ENCODE data around the gene GPR62.
"Not testable (repeated sequence)": the region's sequence is repeated elsewhere in the genome, so short reads cannot be mapped to it uniquely, and the experiment has no call there.

Gene GPR62

DNA sequence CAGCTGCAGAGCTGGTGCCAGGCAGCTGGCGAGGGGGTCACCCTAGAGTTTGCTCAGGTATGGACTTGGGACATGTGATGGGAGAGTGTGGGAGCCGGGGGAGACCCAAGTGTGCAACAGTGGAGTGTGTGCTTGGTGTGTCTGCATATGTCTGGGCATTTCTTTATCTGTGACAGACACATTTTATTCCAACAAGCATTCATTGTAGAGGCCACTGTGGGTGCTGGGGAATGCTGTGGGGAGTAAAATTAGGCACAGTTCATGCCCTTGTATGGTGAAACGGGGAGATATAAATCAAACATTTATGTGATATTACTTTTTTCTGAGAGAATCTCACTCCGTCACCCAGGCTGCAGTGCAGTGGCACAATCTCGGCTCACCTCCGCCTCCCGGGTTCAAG, 32.4 kb downstream of the GPR62 start:
- TF ChIP-seq, protein P1, sequence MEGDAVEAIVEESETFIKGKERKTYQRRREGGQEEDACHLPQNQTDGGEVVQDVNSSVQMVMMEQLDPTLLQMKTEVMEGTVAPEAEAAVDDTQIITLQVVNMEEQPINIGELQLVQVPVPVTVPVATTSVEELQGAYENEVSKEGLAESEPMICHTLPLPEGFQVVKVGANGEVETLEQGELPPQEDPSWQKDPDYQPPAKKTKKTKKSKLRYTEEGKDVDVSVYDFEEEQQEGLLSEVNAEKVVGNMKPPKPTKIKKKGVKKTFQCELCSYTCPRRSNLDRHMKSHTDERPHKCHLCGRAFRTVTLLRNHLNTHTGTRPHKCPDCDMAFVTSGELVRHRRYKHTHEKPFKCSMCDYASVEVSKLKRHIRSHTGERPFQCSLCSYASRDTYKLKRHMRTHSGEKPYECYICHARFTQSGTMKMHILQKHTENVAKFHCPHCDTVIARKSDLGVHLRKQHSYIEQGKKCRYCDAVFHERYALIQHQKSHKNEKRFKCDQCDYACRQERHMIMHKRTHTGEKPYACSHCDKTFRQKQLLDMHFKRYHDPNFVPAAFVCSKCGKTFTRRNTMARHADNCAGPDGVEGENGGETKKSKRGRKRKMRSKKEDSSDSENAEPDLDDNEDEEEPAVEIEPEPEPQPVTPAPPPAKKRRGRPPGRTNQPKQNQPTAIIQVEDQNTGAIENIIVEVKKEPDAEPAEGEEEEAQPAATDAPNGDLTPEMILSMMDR (IDR thresholded peaks at IDR 0.05; ENCODE audit: control insufficient read depth, extremely low read depth, insufficient read depth): no peak
- no peak for DNase-seq (ENCODE audit: low read depth)
- H3K4me3 ChIP-seq (ENCODE audit: low read depth, low read length): no peak overlapping the region

DNA sequence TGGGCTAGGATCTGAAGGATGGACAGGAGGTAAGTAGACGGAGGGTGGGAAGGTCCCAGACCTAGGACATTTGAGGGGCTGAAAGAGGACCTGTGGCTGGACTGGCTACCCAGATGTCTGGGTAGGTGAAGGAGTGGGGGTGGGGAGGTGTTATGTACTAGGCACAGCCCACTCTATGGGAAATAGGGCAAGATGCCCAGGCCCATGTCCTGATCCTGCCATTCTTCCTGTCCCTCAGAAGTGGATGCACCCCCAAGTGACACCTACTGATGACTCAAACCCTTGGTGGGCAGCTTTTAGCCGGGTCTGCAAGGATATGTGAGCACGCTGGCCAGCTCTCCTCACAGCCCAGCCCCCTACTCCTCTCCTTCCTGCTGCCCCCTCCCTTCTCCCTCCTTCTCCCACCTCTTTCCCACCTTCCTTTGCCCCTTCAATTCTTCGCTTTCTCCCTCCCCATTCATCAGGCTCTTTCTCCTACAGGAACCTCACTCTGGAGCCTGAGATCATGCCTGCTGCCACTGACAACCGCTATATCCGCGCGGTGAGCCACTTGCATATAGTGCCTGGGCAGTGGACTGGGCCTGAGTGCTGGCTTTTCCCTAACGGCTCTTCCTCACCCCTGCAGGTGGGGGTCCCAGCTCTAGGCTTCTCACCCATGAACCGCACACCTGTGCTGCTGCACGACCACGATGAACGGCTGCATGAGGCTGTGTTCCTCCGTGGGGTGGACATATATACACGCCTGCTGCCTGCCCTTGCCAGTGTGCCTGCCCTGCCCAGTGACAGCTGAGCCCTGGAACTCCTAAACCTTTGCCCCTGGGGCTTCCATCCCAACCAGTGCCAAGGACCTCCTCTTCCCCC, 33.3 kb downstream of the GPR62 start:
- TF ChIP-seq, protein P1 (IDR thresholded peaks at IDR 0.05; ENCODE audit: control insufficient read depth, extremely low read depth, insufficient read depth): no peak
- DNase-seq (ENCODE audit: low read depth): no peak
- no peak overlapping the region for H3K4me3 ChIP-seq (ENCODE audit: low read depth, low read length)

DNA sequence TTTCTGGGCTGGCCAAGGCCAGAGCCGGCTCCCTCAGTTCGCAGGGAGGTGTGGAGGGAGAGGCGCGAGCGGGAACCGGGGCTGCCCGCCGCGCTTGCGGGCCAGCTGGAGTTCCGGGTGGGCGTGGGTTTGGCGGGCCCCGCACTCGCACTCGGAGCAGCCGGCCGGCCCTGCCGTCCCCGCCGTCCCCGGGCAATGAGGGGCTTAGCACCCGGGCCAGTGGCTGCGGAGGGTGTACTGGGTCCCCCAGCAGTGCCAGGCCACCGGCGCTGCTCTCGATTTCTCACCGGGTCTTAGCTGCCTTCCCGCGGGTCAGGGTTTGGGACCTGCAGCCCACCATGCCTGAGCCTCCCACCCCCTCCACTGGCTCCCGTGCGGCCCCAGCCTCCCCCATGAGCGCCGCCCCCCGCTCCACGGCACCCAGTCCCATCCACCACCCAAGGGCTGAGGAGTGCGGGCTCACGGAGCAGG, 35.4 kb downstream of the GPR62 start:
- H3K4me3 ChIP-seq (ENCODE audit: low read depth, low read length); DNase-seq (ENCODE audit: low read depth): not testable (repeated sequence)

DNA sequence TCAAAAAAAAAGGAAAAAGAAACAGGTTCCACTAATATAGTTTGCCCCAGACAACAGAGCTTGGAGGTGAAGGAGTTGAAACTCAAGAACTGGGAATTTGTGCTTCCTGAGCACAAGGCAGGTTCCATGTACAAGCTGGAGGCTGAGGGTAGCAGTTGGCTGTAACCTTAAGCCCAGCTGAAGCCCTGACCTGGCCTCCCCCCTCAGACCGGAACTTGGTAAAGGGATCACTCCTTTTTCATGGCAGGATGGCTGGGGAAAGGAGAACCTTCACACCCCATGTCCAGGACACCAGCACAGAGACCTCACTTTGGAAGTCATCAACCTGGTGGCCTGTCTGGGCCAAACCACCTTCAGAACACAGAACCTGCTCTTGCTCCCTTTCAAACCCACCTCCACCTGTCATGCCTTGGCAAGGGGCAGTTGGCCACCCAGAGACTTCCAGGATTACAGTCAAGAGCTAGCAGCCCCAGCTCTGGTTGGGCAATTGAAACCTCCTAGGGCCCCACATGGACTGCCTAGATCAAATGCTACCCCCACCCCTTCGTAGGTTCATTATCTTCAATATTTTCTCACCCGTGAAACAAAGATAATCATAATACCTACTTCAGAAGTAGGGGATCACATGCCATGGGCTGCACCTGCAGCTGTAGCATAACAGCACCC, 37.0 kb downstream of the GPR62 start:
- no peak for DNase-seq (ENCODE audit: low read depth)
- no peak overlapping the region for H3K4me3 ChIP-seq (ENCODE audit: low read depth, low read length)
- TF ChIP-seq, protein P1 (IDR thresholded peaks at IDR 0.05; ENCODE audit: control insufficient read depth, extremely low read depth, insufficient read depth): no peak

DNA sequence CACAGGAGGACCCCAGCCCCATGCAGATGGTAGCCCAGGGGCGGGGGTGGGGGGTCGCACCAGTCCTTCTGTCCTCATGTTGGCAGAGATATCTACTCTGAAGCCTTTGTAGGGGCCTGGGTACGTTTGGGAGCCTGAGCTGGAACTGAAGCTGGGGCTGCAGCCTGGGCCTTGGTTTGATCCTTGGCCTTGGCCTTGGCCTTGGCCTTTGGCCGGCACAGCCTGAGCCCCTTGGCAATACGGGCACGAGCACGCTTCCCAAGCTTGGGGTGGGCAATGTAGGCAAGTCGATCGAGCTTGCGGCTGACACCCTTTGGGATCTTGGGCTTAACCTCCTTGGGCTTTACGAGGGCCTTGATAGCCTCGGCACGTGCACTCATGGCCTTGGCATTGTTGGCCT, 38.5 kb downstream of the GPR62 start:
- not testable (repeated sequence) for H3K4me3 ChIP-seq (ENCODE audit: low read depth, low read length); DNase-seq (ENCODE audit: low read depth)

DNA sequence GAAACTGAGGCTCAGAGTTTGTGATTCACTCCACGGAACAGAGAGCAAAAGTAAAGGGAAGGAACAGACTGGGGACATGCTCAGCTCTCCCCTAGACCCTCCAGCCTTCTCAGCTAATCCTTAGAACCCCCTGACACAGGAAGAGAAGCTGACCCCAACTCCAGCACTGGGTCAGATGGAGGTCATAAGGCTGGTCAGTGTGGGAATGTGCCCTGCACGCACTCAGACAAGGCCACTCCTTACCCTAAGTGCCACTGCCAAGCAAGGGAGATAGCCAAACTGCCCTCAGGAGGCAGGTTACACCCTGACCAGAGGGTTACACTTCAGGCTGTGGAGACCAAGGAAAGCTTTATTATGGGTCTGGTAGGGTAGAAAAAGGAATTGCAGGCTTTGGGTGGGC, 39.3 kb downstream of the GPR62 start:
- TF ChIP-seq, protein P1 (IDR thresholded peaks at IDR 0.05; ENCODE audit: control insufficient read depth, extremely low read depth, insufficient read depth): no peak
- DNase-seq (ENCODE audit: low read depth): no peak
- peak overlapping the region; percentile 89 for H3K4me3 ChIP-seq (ENCODE audit: low read depth, low read length)

DNA sequence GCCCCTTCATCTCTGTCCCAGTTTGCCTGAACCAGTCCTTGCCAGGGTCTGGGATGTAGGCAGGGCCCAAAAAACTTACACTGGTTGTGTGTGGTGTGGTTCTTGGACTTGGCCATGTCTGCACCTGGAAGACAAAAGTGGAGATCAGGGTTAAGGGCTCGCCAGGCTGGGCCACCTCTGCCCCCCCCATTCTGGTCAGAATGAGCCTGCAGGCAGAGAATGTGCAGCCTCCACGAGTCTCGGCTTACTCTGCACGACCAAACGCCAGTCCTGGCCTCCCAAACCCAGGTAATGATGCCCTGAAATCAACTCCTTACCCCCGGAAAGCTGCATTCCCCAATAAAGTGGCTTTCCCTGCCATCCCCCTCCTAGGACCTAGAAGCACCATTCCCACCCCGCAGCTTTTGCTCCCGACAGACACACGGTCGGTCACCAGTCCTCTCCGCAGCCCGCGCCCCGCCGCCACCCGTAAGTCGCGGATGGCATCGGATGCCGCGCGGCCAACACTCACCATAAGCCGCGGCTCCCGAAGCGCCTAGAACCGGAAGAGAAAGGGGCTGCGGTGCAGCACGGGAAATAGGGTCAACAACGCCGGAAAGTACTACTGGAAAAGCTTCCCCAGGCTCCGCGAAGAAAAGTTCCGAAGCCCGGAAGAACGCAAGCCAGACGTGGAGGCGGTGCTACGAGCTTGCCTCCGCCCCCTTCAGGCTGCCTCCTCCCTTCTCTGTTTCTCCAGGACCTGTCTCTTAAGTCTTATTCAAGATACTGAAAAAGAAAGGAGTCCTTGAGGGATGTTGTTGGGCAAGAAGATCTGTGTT, 40.4 kb downstream of the GPR62 start, which contains the start of gene RPL29:
TSS of gene RPL29 (minus strand) at position 550 of the 818 bp plus-strand sequence. CDS start at position 116, 434 bp downstream.
- H3K4me3 ChIP-seq (ENCODE audit: low read depth, low read length): peak within 1 kb of the TSS; percentile 89
- peak; percentile 90 for DNase-seq (ENCODE audit: low read depth)
- TF ChIP-seq, protein P1 (IDR thresholded peaks at IDR 0.05; ENCODE audit: control insufficient read depth, extremely low read depth, insufficient read depth): no peak

All from LNCaP clone FGC (cell line).